Stimulated activated CD8-positive, alpha-beta memory T cell treated with anti-CD3 and anti-CD28 coated beads, Interleukin-12 subunit alpha, Interleukin-12 subunit beta, amount 100 ng/mL, for 24 hours (primary cell): ENCODE results near the gene IHH.

ENCODE experiments used
- DNase-seq: peaks from one replicate; pipeline ENCODE4 v3.0.0-alpha.2; 2020; ENCODE audit errors: extremely low read depth

The IHH gene

DNA sequence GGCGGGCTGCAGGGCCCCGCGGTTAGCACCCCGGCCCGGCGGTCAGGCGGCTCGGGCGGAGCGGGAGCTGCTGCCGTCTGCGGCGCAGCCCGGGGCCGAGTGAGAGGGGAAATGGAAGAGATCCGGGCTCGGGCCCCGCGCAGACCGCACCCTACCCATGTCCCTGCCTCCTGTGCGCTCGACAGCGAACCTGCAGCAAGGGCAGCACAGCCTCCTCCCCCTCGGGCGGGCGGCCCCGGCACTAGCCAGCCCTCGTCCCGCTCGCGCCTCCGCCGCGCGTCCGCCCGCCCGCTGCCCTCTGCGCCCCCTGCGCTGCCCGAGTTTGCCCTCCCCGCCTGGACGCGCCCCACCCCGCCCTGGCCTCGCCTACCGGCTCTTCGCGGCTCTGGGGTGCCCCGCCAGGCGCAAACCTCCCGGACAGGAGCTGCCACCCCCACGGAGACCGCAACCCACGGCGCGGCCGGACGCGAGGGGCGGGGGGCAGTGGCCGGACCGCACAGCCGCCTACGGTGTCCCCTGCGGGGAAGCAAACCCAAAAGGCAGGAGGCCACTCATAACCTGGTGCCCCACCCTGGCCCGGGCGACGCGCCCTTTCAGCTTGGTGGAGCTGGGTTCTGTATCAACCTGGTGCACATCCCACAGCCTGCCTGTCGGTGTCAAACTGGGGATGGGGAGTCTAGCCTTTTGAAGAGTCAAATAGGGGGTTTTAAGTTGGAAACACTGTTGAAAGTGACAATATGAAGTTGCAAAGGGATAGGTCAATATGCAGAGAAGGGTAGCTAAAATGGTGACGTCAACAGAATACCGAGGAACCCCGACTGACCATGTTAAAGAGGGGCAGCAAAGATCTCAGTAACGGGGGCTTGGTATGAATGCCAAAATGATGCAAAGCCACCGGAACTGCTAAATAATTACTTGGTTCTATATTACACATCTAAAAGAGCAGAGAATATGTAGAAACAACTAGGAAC is at the start of gene IHH:
IHH (minus strand) TSS at position 101 of the 971 bp plus-strand sequence. CDS start 454 bp downstream, outside the sequence.
- DNase-seq = no peak

GRCh38 chr2:219109471-219109870 is 48.8 kb upstream of the IHH start:
- no peak for DNase-seq

DNA sequence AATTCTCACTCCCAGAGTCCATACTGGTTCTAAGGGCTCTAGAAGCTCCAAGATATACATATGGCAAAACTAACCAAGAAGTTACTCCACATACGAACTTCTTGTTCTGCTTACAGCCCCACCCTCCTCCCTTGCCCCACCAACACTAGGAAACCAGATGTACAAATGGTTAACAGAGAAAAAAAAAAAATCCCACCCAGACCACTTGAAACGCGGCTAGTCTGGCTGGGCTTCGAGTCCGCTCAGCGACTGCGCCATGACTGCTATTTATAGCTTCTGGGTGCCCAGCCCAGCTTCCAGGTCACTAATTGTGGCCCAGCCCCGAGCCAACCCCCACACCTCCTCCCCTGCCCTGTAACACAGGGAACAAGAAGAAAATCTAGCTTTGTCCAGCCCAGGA is 47.0 kb upstream of the IHH start:
- DNase-seq = no peak

- DNase-seq = no peak
Observed at GRCh38 chr2:219106251-219106650, 45.5 kb upstream of the IHH start.

DNA sequence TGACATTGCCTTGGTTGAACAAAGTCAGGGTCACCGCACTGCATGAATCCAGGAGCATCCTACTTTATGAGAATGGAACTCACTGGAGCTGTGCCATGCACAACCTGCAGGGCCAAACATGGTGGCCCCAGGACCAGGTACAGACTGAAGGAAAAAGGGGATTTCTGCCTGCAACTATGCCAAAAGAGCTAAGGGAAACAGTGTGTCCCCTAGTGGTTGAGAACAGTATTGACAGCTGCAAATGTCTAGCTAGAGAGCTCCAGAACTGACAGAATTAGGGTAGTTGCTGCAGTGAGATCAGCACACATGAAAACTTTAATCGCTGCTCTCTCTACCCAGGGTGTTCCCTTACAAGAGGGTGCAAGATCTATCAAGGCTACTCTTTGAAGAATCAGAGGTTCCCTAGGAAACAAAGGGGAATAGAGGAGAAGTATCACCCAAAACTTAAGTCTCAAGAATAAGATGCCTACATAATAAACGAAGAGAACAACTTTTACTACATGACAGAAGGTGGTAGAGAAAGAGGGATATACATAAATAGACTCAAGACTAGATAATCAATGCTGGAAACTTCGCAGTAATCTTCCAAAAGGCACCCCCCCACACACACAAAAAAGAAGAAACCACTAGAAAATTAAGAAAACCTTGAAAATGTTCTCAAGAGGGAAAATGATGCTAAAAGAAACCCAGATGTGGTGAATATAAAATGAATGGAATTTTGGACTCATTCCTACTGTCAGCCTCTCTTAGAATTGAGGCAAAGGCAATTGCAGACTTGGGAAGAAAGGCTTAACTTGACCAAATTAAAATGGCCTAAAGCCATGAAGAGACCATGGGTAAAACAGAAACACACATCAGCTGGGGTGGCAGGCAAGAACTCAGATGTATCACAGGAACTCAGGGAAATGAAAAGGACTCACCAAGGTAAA is 43.6 kb upstream of the IHH start:
- no peak for DNase-seq

DNA sequence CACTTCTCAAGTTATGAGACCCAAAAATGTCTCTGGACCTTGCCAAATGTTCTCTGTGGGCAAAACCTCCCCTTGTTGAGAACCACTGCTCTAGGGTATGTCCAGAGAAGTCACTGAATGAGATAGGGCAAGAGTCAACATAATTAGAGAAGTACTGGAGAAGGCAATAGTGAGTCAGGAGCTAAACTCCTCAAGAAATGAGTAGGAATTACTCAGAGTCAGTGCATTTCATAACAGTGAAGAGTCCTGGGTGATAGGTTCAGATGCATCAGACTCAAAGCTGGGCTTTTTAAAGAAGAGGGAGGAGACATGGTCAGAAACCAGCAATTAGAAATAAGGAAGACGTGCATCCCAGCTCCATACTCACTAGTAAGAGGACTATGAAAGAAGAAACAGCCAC is 38.6 kb upstream of the IHH start:
- DNase-seq = no peak

DNA sequence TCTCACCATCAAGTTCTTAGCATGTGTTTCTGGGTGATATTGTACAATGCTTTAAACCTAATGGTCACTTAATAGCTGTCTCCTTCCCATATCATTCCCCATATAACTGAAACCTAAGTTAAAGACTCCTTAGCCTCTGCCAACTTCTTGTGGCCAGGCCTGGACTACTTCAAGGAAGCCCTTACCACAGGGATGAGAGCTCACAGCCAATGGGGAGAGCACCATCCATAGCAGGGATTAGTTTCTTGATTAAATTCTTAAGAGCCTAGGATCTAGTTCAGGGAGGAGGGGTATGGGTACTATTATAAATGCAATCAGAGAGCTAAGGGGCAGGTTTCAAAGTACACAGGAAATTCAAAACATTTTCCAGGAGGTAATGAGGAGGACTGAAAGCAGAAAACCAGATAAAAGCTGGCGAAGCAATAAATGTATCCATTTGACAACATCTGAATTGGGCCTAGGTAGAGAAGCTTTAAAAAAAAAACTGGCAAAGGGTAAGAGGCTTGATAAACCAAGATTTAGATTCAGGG is 34.8 kb upstream of the IHH start:
- DNase-seq = no peak

GRCh38 chr2:219094171-219094570 is 33.5 kb upstream of the IHH start:
- no peak for DNase-seq

GRCh38 chr2:219090436-219091299 is 29.9 kb upstream of the IHH start:
- no peak for DNase-seq

- no peak for DNase-seq
Observed at GRCh38 chr2:219089330-219089729, 28.6 kb upstream of the IHH start.

GRCh38 chr2:219087848-219088247 is 27.1 kb upstream of the IHH start:
- DNase-seq = no peak

DNA sequence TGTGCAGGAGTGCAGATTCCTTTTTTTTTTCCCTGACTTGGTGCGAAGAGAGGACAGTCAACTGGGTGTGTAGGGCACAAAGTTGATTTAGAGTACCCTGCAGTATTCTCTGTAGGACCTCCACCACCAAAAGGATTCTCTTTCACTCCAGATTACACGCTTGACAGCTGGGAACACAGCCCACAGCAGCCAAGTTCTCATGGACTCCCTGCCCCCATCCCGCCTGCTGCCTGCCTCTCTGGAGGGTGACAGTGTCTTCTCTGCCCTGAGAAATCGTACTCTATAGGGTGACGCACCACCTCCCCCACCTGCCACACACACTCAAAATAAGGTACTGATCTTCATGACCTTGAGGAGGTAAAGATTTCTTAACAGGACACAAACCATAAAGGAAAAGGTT is 26.6 kb upstream of the IHH start:
- no peak for DNase-seq

GRCh38 chr2:219086196-219086595 is 25.5 kb upstream of the IHH start:
- DNase-seq = no peak

GRCh38 chr2:219084791-219085190 is 24.1 kb upstream of the IHH start:
- no peak for DNase-seq

GRCh38 chr2:219082332-219082958 is 21.7 kb upstream of the IHH start:
- DNase-seq = no peak

DNA sequence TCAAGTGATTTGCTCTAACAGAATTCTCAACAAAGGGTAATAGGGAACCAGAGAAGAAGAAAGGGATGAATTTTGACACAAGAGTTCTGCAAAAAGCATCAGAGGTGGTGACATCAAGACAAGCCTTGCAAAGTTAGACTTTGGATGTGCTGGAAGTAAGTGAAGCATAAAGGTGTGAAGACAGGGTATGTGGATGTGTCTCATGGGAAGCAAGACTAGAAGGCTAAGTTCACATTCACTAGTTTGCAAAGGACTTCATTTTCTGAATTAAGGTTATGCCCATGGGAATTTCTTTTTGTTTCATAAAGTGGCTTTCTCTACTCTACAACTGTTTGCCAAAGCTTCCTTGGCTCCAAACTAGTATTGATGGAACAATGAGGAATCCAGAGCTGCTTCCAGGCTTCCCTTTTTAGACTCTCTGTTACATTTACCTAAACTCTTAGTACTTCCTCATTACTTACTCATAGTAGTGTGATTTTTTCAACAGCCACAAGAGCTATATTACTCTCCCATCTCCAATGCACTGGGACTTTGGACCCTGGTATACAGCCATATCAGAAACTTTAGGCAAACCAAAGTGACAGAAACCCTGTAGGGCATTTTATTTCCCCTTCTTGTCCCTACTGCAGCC is 21.1 kb upstream of the IHH start:
- no peak for DNase-seq

- no peak for DNase-seq
Observed at GRCh38 chr2:219081096-219081495, 20.4 kb upstream of the IHH start.

GRCh38 chr2:219079417-219079816 is 18.7 kb upstream of the IHH start:
- no peak for DNase-seq

- DNase-seq = no peak
Observed at GRCh38 chr2:219078951-219079350, 18.2 kb upstream of the IHH start.

- no peak for DNase-seq
Observed at GRCh38 chr2:219078126-219078525, 17.4 kb upstream of the IHH start.
